DND-41 (cell line): ENCODE data around the gene VPS13C.

Source experiments
- CTCF ChIP-seq: IDR thresholded peaks from 2 replicates; pipeline ENCODE4 v1.5.1; 2012; ENCODE audit warnings: borderline replicate concordance, low read length, moderate library complexity, mild to moderate bottlenecking; ENCODE audit not compliant: poor library complexity, severe bottlenecking; ENCODE audit errors: extremely low read depth
- EZH2 ChIP-seq: IDR thresholded peaks from 3 replicates; pipeline ENCODE4 v1.6.1; 2012; ENCODE audit warnings: borderline replicate concordance, low read depth, mild to moderate bottlenecking, moderate library complexity, low read length, inconsistent platforms; ENCODE audit not compliant: severe bottlenecking

GRCh38 chr15:62104846-62105245 lies 44.6 kb upstream of the VPS13C start:
- no peak for TF ChIP-seq CTCF
- no peak for TF ChIP-seq EZH2
